ENCODE results near the gene RUNX2. TPM values are rescaled to one million over a fixed set of nuclear protein-coding genes. Genes with fewer than 3 reads are reported as not detected.
A peak's percentile ranks its signal among the peaks of the same experiment; 100 is the strongest.

RUNX2 gene
- polyA plus RNA-seq, 1 donor (not counting 4 experiments of a cell fraction or from before 2014, with no cell fraction given), result 1.4 TPM

GRCh38 chr6:45625191-45625664 lies 297.1 kb downstream of the RUNX2 start:
- TF ChIP-seq CTCF (optimal IDR thresholded peaks at IDR 0.05 in 1 of 3, IDR thresholded peaks at IDR 0.05 in 1 of 3, conservative IDR thresholded peaks at IDR 0.05 in 1 of 3; ENCODE audit: extremely low read depth in 1 of 3, insufficient read depth in 2 of 3, low read length in 3 of 3), result no peak
- Histone ChIP-seq H3K4me2 (ENCODE audit: control insufficient read depth, extremely low read depth, insufficient read depth, low read depth, low read length) (peak overlapping the region; percentile 51), H3K36me3 (ENCODE audit: control insufficient read depth in 2 of 2, extremely low read depth in 1 of 2, insufficient read depth in 2 of 2, low read length in 2 of 2) (no peaks in the 10 kb centered on the region), H4K20me1 (ENCODE audit: control insufficient read depth, extremely low read depth, insufficient read depth, low read length) (no peaks in the 10 kb centered on the region), H3K27ac (ENCODE audit: control insufficient read depth, insufficient read depth, low read length) (peak overlapping the region; percentile 41), H3K79me2 (ENCODE audit: control insufficient read depth, insufficient read depth, low read length) (no peaks in the 10 kb centered on the region), H3K4me3 (ENCODE audit: control insufficient read depth in 2 of 3, extremely low read depth in 1 of 3, insufficient read depth in 2 of 3, low read depth in 1 of 3, low read length in 3 of 3) (no peak overlapping the region), H3K27me3 (ENCODE audit: control insufficient read depth, extremely low read depth, insufficient read depth, low read length) (no peaks in the 10 kb centered on the region), H3K9me3 (ENCODE audit: control insufficient read depth, low read depth, low read length) (no peaks in the 10 kb centered on the region), H3K9me1 (ENCODE audit: control insufficient read depth, extremely low read depth, insufficient read depth, low read length) (no peaks in the 10 kb centered on the region), H2AFZ (ENCODE audit: control insufficient read depth, low read length) (no peak overlapping the region), H3K4me1 (ENCODE audit: control insufficient read depth, extremely low read depth, insufficient read depth, low read length) (peaks cover 20% of the 10 kb centered on the region), H3K9ac (ENCODE audit: control insufficient read depth, extremely low read depth, insufficient read depth, low read length) (no peak overlapping the region)
- FAIRE-seq (no peak), DNase-seq (ENCODE audit: low read depth, low spot score) (no peak)
- dilution Hi-C loops (cut with MboI; ENCODE audit: extremely low pct_ligation_motif_present, low sequenced_read_pairs), result no loop called here

DNA sequence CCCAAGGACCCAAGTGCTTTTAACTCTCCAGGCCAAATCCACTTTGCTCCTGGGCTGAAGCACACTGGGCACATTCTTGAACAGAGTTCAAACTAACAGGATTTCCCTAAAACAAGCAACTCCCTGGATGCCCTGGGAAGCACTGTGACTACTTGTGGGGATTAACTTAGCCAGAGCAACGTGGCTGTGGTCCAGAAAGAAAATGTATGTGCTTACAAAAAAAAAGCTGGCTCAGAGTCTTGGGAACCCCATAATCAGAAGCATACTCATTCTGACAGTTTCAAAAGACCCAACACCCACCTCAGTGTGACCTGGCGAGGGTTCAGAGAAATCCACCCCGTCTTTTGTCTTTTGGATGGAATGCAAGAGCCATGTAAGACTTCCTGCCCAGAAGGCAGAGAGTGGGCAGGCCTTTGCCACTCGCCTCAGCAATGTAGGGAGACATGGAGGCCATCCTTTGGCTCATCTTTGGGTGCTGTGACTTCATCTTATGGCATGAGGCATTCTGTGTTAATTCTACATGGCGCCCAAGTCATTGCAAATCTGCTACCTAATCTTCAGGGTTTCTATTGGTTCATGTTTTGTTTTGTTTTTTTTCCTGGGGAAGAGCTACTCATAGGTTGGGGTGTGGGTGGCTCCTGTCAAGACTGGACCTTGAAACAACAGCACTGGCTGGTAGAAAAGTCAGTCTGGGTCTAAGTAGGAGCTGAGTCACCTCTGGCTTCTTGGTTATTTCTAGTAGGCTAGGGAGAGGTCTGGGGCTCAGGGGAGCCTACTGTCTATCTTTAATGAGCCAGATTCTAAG lies 298.2 kb downstream of the RUNX2 start:
- no peaks in the 10 kb centered on the region for H4K20me1 ChIP-seq (ENCODE audit: control insufficient read depth, extremely low read depth, insufficient read depth, low read length)
- no peak overlapping the region for H3K9ac ChIP-seq (ENCODE audit: control insufficient read depth, extremely low read depth, insufficient read depth, low read length)
- peak overlapping the region; percentile 41 for H3K27ac ChIP-seq (ENCODE audit: control insufficient read depth, insufficient read depth, low read length)
- H3K9me1 ChIP-seq (ENCODE audit: control insufficient read depth, extremely low read depth, insufficient read depth, low read length), result no peaks in the 10 kb centered on the region
- peaks cover 24% of the 10 kb centered on the region for H3K4me1 ChIP-seq (ENCODE audit: control insufficient read depth, extremely low read depth, insufficient read depth, low read length)
- H3K36me3 ChIP-seq (ENCODE audit: control insufficient read depth in 2 of 2, extremely low read depth in 1 of 2, insufficient read depth in 2 of 2, low read length in 2 of 2), result no peaks in the 10 kb centered on the region
- H3K9me3 ChIP-seq (ENCODE audit: control insufficient read depth, low read depth, low read length), result no peaks in the 10 kb centered on the region
- H3K27me3 ChIP-seq (ENCODE audit: control insufficient read depth, extremely low read depth, insufficient read depth, low read length), result no peaks in the 10 kb centered on the region
- DNase-seq (ENCODE audit: low read depth, low spot score) (no peak), FAIRE-seq (peak; percentile 85)
- no peak overlapping the region for H3K4me3 ChIP-seq (ENCODE audit: control insufficient read depth in 2 of 3, extremely low read depth in 1 of 3, insufficient read depth in 2 of 3, low read depth in 1 of 3, low read length in 3 of 3)
- H3K79me2 ChIP-seq (ENCODE audit: control insufficient read depth, insufficient read depth, low read length), result no peaks in the 10 kb centered on the region
- TF ChIP-seq CTCF (optimal IDR thresholded peaks at IDR 0.05 in 1 of 3, IDR thresholded peaks at IDR 0.05 in 1 of 3, conservative IDR thresholded peaks at IDR 0.05 in 1 of 3; ENCODE audit: extremely low read depth in 1 of 3, insufficient read depth in 2 of 3, low read length in 3 of 3) (no peak), EZH2 (IDR thresholded peaks at IDR 0.05; ENCODE audit: low read length) (no peak)
- peak overlapping the region; percentile 51 for H3K4me2 ChIP-seq (ENCODE audit: control insufficient read depth, extremely low read depth, insufficient read depth, low read depth, low read length)
- dilution Hi-C loops (cut with MboI; ENCODE audit: extremely low pct_ligation_motif_present, low sequenced_read_pairs), result no loop called here
- H2AFZ ChIP-seq (ENCODE audit: control insufficient read depth, low read length), result peak overlapping the region; percentile 12
